ENCODE results near the gene GPR161.
A peak's percentile ranks its signal among the peaks of the same experiment; 100 is the strongest.

GPR161 gene

GRCh38 chr1:168172250-168172915 is 35.7 kb upstream of the GPR161 start:
- H3K4me3 ChIP-seq (ENCODE audit: low read depth, low read length) = no peak overlapping the region
- TF ChIP-seq, protein P1, sequence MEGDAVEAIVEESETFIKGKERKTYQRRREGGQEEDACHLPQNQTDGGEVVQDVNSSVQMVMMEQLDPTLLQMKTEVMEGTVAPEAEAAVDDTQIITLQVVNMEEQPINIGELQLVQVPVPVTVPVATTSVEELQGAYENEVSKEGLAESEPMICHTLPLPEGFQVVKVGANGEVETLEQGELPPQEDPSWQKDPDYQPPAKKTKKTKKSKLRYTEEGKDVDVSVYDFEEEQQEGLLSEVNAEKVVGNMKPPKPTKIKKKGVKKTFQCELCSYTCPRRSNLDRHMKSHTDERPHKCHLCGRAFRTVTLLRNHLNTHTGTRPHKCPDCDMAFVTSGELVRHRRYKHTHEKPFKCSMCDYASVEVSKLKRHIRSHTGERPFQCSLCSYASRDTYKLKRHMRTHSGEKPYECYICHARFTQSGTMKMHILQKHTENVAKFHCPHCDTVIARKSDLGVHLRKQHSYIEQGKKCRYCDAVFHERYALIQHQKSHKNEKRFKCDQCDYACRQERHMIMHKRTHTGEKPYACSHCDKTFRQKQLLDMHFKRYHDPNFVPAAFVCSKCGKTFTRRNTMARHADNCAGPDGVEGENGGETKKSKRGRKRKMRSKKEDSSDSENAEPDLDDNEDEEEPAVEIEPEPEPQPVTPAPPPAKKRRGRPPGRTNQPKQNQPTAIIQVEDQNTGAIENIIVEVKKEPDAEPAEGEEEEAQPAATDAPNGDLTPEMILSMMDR (conservative IDR thresholded peaks at IDR 0.05; ENCODE audit: low read depth, low read length) = no peak
- no peak for DNase-seq (ENCODE audit: low read depth)

DNA sequence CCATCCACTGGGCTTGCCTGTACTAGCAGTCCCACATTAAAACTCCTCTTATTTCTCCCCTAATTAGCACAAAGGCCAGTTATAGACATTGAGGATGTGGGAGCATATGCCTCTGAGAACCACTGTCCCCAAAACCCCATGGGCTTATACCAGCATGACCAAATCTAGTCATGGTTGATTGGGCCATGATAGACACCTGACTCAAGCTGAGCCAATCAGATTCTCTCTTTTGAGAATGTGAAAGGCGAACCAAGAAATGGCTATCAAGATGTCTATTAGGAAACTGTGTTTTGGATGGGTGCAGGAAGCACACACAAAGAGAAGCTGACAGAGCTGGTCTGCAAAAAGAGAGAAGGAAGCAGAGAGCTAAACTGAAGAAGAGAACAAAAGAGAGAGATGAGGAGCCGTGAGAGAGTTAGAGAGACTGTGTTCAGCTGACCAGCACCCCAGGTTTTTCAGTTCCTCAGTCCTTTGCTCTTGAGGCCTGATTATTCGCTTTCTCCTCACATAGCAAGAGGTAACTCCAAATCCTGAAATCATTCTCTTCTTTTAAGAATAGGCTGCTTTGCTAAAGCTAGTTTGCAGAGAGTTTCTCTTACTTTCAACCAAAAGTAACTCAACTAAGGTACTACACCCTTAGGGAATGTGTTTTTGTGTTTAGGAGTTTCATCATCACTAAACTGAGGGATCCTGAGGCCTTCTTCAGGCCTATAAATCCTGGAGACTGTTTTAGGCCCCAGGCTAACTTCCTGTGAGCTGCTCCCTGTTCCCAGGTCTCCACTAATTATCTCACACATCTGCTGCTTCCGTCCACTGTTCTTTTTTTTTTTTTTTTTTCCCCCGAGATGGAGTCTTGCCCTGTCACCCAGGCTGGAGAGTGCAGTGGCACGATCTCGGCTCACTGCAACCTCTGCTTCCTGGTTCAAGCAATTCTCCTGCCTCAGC is 34.1 kb upstream of the GPR161 start:
- DNase-seq (ENCODE audit: low read depth) = no peak

DNA sequence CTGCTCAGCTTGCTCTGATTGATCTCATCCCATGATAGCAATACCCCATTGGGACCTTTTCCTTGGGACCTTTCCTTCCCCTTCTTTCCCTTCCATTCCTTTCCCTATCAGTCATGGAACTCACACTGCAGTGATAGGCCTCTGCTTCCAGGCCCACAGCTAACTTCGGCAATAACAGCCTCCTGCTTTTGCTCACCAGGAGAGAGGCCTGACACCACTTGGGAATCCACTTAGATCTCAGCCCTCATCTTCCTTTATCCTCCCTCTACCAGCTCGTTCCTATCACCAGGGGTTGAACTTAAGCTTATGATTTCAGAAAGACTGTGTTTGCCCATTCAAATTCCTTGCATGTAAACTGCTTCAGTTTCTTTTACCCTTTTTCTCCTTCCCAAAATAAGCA is 31.1 kb upstream of the GPR161 start:
- H3K4me3 ChIP-seq (ENCODE audit: low read depth, low read length) = no peak overlapping the region
- TF ChIP-seq, protein P1 (conservative IDR thresholded peaks at IDR 0.05; ENCODE audit: low read depth, low read length) = no peak
- no peak for DNase-seq (ENCODE audit: low read depth)

More for the DNA sequence above, 34.1 kb upstream of the GPR161 start:
- TF ChIP-seq, protein P1 (conservative IDR thresholded peaks at IDR 0.05; ENCODE audit: low read depth, low read length) = no peak
- H3K4me3 ChIP-seq (ENCODE audit: low read depth, low read length) = no peak overlapping the region

- DNase-seq (ENCODE audit: low read depth) = no peak
- H3K4me3 ChIP-seq (ENCODE audit: low read depth, low read length) = no peak overlapping the region
- TF ChIP-seq, protein P1 (conservative IDR thresholded peaks at IDR 0.05; ENCODE audit: low read depth, low read length) = no peak
Measured at GRCh38 chr1:168164771-168165170, 28.0 kb upstream of the GPR161 start.

DNA sequence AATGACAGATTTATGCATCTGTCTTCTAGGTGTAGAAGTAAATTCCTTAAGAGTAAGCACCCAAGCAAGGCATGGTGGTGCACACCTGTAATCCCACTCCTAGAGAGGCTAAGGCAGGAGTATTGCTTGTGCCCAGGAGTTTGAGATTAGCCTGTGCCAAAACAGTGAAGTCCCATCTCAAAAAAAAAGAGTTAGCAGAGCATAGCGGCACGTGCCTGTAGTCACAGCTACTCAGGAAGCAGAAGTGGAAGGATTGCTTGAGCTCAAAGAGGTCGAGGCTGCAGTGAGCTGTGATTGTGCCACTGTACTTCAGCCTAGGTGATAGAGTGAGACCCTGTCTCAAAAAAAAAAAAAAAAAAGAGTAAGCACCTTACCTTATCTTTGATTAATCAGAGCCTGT is 26.9 kb upstream of the GPR161 start:
- no peak for DNase-seq (ENCODE audit: low read depth)
- TF ChIP-seq, protein P1 (conservative IDR thresholded peaks at IDR 0.05; ENCODE audit: low read depth, low read length) = no peak

GRCh38 chr1:168161459-168161858 is 24.7 kb upstream of the GPR161 start:
- no peak overlapping the region for H3K4me3 ChIP-seq (ENCODE audit: low read depth, low read length)
- DNase-seq (ENCODE audit: low read depth) = peak; percentile 32
- TF ChIP-seq, protein P1 (conservative IDR thresholded peaks at IDR 0.05; ENCODE audit: low read depth, low read length) = no peak

More for the DNA sequence above, 26.9 kb upstream of the GPR161 start:
- H3K4me3 ChIP-seq (ENCODE audit: low read depth, low read length) = no peak overlapping the region
